Dermis blood vessel endothelial cell (primary cell): ENCODE data around the gene ATG7. TPM values are rescaled to one million over a fixed set of nuclear protein-coding genes. Genes with fewer than 3 reads are reported as not detected.
A peak's percentile ranks its signal among the peaks of the same experiment; 100 is the strongest.

Experiments
- DNase-seq: peaks from one replicate; pipeline ENCODE4 v3.0.0; 2010
- total RNA-seq: library from RNA; depleted of rRNA; stranded (reverse); fragments of >200 nt; gene quantifications from 2 replicates; pipeline ENCODE4 v1.2.3, GENCODE V29; 2014

Gene ATG7
- total RNA-seq, 1 donor from 2014 or later = 102 TPM

GRCh38 chr3:11556851-11557644 lies 284.9 kb downstream of the ATG7 start:
- DNase-seq = peak; percentile 60

GRCh38 chr3:11558002-11558401 lies 285.8 kb downstream of the ATG7 start:
- peak; percentile 93 for DNase-seq

- no peak for DNase-seq
These were observed 286.3 kb downstream of the ATG7 start for GRCh38 chr3:11558411-11558903.

- DNase-seq = no peak
These were observed 287.0 kb downstream of the ATG7 start for GRCh38 chr3:11558918-11559815.

GRCh38 chr3:11559816-11560633 lies 287.8 kb downstream of the ATG7 start:
- no peak for DNase-seq

GRCh38 chr3:11560746-11561145 lies 288.5 kb downstream of the ATG7 start:
- DNase-seq = no peak

- no peak for DNase-seq
These were observed 290.2 kb downstream of the ATG7 start for GRCh38 chr3:11562277-11562881.

- no peak for DNase-seq
These were observed 291.1 kb downstream of the ATG7 start for GRCh38 chr3:11563159-11563864.

- DNase-seq = no peak
These were observed 291.6 kb downstream of the ATG7 start for GRCh38 chr3:11563865-11564185.

- DNase-seq = no peak
These were observed 292.4 kb downstream of the ATG7 start for GRCh38 chr3:11564577-11565001.

GRCh38 chr3:11565072-11565471 lies 292.9 kb downstream of the ATG7 start:
- DNase-seq = no peak

- no peak for DNase-seq
These were observed 293.3 kb downstream of the ATG7 start for GRCh38 chr3:11565492-11565891.

GRCh38 chr3:11565932-11566331 lies 293.7 kb downstream of the ATG7 start:
- no peak for DNase-seq

- no peak for DNase-seq
These were observed 294.3 kb downstream of the ATG7 start for GRCh38 chr3:11566478-11566877.

- DNase-seq = no peak
These were observed 294.7 kb downstream of the ATG7 start for GRCh38 chr3:11566916-11567315.

- peak; percentile 86 for DNase-seq
These were observed 295.6 kb downstream of the ATG7 start for GRCh38 chr3:11567516-11568467.

GRCh38 chr3:11568503-11569155 lies 296.4 kb downstream of the ATG7 start:
- peak; percentile 97 for DNase-seq

GRCh38 chr3:11569156-11569741 lies 297.1 kb downstream of the ATG7 start:
- no peak for DNase-seq

- DNase-seq = no peak
These were observed 298.1 kb downstream of the ATG7 start for GRCh38 chr3:11570251-11570650.
